HG02759 (cell line): Measurements from ENCODE around the gene BCL7C.
"Not testable (repeated sequence)": the region's sequence is repeated elsewhere in the genome, so short reads cannot be mapped to it uniquely, and the experiment has no call there.

ENCODE experiments used
- ATAC-seq: cut with Tn5 transposase; IDR thresholded peaks from one replicate; pipeline ENCODE4 v1.9.1; 2021; ENCODE audit warnings: mild to moderate bottlenecking, moderate library complexity; ENCODE audit not compliant: unreplicated experiment

The BCL7C gene

DNA sequence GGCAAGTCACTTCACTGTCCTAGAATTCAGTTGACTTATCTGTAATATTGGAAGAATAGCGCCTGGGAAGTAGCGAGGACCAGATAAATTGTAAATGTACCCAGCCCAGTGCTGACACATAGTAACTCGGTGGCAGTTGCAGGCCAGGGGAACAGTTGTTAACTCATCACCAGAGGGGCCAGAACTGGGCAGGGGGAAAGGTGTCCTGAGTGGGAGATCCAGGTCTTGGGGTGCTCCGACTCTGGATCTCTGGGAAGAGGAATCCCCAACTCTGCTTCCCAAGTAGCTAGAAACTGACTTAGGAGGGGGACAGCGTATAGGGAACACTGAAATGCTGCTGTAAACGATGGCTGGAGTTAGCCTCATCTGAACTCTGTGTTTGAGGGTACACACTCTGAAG is 23.0 kb downstream of the BCL7C start:
- ATAC-seq = no peak

DNA sequence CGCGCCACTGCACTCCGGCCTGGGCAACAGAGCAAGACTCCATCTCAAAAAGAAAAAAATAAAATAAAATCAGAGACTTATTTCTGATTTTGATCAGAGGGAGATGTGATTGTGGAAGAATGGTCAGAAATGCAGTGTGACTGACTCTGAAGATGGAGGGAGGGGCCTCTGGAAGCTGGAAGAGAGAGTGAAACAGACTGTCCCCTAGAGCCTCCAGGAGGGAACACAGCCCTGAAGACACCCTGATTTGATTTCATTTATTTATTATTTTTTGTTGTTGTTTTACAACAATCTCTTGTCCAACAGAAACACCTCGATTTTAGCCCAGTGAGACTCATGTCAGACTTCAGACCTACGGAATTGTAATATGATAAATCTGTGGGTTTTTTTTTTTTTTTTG is 26.1 kb downstream of the BCL7C start:
- no peak for ATAC-seq

DNA sequence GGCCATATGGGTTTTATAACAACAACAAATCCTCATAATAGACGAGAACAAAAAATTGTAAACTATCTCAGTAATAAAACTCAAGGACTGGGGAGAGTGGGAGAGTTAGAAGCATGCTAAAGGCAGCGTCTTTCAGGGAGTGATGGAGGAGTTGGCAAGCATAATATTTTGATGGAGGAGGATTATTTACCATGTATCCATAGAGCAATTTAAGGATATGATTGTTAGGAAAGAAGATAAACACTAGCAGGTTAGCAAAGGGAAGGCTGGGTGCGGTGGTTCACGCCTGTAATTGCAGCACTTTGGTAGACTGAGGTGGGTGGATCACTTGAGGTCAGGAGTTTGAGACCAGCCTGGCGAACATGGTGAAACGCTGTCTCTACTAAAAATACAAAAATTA is 27.8 kb downstream of the BCL7C start:
- no peak for ATAC-seq

DNA sequence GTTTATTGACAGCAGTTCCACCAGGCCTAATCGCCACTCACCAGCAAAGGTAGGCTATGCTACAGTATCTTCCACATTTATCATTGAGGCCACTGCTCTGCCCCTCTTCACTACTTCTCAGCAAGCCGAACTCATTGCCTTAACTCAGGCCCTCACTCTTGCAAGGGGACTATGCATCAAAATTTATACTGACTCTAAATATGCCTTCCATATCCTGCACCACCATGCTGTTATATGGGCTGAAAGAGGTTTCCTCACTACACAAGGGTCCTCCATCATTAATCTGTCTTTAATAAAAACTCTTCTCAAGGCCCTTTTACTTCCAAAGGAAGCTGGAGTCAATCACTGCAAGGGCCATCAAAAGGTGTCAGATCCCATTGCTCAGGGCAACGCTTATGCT is 30.7 kb downstream of the BCL7C start:
- not testable (repeated sequence) for ATAC-seq

DNA sequence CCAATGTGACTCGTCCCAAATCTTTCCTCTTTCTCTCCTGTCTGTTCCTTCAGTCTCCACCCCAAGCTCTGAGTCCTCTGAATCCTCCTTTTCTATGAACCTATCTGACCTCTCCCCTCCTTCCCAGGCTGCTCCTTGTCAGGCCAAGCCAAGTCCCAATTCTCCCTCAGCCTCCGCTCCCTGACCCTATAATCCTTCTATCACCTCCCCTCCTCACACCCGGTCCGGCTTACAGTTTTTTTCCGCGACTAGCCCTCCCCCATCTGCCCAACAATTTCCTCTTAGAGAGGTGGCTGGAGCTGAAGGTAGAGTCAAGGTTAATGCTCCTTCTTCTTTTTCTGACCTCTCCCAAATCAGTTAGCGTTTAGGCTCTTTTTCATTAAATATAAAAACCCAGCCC is 33.1 kb downstream of the BCL7C start:
- not testable (repeated sequence) for ATAC-seq

DNA sequence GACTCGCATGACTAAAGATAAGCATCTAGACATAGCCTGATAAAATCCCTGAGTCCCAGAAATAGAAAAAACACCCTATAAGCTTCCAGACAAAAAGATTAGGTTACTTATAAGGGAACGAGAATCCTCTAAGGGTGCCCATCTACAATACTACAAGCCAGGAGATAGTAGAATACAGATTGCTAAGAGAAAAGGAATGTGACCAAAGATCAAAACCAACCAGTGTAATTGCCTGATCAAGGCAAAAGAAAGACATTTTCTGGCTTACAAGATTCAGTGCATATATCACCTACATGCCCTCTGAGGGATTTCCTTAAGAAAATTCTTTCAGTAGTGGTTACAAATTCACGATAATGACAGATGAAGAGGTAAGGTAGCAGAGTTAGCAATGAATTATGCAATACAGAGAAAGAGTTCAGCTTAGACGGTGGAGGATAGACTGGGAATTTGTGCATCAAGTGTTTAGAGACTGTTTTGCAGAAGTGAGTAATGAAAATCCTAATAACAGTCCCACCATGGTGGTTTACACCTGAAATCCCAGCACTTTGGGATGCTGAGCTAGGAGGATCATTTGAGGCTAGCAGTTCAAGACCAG is 35.0 kb downstream of the BCL7C start:
- no peak for ATAC-seq

DNA sequence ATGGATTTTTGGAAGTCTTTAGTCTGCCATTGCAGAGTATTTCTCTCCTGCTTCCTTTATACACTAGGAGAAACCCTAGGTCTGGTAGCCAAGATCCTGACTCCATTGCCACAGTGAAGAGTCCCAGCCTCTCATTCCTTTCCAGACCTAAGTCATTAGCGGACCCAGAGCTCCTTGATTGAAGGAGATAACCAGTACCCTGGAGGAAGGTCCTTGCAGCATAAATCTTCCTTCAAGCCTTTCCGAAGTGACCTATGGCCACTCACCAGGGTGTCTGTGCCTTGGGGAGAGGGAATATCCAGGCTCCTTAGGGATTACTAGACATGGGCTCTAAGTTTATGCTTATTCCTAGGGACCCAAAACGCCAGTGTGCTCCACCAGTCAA is 35.8 kb downstream of the BCL7C start:
- ATAC-seq = no peak

DNA sequence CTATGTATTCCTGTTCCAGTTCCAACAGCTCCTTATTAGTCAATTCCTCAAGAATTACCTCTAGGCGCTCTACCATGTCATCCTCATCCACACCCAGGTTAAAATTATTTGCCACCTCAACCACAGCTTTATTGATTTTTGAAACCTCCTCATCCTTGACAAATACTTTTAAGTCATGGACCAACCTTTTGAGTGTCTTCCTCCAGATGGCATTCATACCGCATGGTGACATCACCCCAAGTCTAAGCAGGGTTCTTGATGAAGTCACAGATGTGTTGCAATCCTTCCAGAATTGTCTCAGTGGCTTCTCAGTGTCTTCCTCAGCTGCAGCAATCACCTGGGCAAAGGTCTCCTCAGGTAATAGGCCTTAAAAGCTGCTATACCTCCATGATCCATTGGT is 40.1 kb downstream of the BCL7C start:
- ATAC-seq = no peak

DNA sequence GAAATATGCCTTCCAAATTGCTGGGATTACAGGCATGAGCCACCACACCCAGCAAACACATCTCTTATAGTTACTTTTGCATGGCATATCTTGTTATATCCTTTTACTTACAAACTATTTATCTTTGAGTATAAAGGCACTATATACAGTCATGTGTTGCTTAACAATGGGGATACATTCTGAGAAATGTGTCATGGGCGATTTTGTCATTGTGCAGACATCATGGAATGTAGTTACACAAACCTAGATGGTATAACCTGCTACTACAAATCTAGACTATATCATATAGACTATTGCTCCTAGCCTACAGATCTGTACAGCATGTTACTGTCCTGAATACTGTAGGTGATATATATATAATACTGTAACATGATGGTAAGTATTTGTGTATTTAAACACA is 43.6 kb downstream of the BCL7C start:
- no peak for ATAC-seq

DNA sequence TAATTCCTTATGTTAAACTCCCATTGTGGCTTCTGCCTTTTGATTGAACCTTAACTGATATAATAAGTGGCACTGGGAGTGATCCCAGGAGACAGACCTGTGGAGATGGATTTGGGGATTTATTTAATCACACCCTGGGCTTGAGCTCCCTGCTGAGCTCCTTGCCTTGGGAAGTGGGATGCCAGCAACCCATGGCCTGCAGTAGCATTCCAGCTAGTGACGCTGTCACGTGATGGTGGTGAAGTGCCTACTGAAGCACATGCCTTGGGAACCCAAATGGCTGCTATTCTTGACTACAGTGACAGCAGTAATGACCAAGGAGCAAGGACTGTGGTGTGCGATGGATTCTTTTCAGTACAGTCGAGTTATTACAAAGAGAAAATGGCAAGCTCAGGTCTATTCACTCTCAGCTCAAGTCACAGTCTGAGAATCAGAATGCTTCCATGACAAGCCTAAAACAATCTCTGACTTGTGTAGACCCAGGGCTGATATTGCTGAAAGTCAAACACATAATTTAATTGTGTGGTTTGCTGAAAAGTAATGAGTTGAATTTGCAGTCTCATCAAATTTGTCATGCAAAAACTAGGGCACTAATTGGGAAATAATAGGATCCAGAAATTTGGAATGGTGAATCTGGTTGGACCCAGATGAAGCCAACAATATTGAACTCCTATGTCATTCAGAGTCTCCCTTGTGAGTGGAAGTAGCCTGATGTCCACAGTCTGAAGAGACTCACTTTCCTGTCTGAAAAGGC is 47.1 kb downstream of the BCL7C start:
- ATAC-seq = no peak

DNA sequence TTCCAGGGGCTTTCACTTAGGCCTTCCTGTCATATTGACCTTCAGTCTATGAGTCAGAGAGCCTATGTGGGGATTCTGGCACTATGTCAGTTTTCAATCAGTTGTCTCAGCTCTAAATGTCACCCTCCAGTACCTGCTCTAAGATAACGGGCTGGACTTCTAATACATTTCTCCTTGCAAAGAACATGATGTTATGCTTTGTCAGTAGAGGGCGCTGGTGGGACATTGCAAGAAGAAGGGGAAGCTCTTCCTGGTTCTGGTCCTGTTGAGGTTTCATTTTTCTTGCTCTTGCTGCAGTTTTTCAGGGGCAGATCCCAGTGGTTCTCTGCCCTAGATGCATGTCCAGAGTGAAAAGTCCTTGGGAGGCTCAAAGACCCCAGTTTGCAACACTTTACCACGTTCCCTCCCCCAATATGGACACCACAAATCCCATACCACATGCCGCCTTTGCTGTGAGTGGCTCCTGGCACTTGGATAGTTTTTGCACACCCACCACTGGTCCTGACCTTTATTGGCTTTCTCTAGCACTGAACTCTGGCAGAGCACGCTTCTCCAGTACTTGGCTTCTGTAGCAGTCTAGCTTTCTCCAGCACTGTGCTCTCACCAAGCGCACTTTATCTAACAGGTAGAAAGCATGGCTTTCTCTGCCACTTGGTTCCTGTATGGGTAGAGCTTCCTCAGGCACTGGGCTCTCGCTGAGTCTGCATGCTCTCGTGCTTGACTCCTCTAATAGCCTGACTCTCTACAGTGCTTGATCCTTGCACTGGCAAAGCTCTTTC is 49.0 kb downstream of the BCL7C start:
- ATAC-seq = no peak

DNA sequence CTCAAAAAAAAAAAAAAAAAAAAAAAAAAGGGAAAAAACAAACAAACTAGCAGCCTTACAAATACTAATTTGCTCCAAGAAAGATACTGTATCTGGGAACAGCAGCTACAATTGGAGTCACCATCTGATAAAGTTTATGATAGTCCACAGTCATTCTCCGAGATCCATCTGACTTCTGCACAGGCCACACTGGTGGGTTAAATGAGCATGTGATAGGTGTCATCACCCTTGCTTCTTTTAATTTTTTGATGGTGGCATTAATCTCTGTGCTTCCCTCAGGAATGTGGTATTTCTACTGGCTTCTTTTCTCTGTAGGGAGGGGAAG is 49.6 kb downstream of the BCL7C start:
- ATAC-seq = no peak

DNA sequence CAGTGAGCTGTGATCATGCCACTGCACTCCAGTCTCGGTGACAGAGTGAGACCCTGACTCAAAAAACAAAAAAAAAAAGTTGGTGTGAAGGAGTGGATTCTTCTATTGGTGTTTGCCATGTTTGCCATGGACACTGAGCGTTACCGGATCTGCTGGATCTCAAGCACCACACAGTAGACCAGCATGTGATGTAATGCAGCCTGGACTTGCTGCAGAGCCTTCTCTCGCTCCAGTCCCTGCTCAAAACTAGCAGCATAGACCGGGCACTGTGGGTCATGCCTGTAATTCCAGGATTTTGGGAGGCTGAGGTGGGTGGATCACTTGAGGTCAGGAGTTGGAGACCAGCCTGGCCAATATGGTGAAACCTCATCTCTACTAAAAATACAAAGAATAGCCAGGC is 50.4 kb downstream of the BCL7C start:
- no peak for ATAC-seq

DNA sequence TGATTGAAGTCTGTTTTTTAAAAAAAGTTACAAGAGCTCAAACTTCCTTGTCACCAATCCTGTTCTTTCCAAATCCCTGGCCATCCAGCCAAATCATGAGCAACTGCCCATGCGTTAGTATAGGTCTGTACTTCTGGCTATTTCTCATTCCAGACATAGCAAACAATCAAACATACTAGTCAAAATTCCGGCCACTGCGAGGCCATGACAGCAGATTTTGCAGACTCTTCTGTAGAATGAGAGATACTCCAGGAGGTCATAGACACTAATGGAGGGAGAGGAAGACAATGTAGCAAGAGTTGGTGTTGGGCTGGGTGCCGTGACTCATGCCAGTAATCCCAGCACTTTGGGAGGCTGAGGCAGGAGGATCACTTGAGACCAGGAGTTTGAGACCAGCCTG is 50.9 kb downstream of the BCL7C start:
- ATAC-seq = no peak

DNA sequence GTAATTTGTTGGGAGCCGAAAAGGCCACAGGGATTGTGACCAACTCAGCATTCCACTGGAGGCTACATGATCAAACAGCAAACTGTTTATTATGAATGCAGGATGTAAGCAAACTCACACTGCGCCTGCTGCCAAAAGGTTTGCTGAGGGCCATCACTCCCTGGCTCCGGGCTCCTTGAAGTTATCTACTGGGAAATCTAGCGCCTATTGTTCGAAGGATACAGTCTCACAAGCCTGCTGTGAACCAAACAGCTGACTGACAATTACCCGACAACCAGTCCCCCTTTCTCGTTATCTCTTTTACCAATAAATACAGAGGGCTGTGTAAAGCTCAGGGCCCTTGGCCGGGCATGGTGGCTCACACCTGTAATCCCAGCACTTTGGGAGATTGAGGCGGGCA is 52.5 kb downstream of the BCL7C start:
- ATAC-seq = no peak

DNA sequence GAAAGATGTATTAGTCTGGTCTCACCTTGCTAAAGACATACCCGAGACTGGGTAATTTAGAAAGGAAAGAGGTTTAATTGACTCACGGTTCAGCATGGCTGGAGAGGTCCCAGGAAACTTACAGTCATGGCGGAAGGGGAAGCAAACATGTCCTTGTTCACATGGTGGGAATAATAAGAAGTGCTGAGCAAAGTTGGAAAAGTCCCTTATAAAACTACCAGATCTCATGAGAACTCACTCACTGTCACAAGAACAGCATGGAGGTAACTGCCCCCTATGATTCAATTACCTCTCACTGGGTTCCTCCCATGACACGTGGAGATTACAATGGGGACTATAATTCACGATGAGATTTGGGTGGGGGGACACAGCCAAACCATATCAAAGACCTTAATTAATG is 53.3 kb downstream of the BCL7C start:
- ATAC-seq = no peak

DNA sequence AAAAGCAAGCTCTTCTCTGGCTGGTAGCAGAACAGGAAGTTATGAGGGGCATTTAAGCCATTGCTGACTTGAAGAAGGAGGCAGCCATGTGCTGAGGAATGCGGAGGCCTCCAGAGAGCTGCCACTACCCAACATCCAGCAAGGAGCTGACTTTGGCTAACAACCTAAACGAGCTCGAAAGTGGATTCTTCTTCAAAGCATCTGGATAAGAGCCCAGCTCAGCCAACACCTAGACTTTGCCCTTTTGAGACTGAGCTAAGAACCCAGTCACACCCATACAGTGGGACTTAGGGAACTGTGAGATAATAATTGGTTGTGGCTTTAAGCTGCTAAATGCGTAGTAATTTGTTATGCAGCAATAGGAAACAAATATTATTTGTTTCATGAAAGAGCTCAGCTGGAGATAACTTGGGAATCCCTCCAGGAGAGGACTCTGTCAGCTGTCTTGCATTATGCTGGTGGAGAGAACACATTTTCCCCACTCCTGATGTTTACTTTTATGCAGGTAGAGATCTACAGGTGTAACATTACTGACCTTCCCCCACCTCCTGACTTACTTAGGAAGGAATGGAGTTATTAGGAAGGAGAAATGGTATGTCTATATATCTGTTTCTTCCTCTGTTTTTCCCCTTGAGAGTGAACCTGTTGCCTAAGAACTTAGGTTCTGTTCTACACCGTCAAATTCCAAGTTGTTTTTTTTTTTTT is 54.2 kb downstream of the BCL7C start:
- no peak for ATAC-seq

DNA sequence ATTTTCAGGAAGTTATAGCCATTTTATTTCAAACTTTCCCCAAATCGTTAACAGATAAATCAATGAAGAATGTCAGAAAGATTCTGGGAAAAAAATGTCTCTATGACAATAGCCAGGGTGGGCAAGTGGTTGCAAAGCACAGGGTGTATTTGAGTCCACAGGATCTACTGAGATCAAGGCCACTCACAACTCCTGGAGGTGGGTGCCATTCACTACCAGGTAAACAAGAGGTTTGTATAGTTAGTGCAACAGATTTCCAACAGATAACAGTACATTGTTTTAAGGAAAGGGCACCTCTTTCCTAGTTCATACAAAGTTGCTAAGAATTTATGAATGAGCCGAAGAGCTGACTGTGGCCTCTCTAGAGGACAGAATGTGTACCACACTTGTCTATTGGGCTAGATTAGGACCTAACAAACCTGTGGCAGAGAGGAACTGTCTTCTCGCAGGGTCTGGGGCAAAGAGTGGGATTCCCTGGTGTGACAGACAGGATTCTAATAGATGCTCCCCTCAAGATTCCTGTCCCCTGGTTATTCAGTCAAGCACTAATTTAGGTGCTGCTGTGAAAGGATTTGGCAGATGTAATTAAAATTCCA is 54.9 kb downstream of the BCL7C start:
- ATAC-seq = no peak

DNA sequence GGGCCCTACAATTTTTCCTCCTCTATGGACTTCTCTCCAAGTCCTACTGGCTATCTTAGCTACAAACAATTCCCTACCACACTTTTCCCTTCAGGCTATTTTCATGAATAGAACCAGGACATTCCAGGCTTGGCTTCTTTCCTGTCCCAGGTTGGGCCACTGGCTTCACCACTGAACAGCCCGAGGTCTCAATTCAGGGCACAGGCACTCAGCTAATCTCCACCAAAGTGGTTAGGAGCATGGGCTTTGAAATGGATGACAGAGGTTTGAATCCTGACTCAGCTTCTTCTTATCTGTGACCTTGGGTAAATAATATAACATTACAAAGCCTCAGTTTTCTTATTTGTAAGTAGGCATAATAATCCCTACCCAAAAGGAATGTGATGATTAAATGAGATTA is 56.0 kb downstream of the BCL7C start:
- ATAC-seq = no peak
